GM12892 (cell line): Measurements from ENCODE around the gene FABP6.

ENCODE experiments used
- DNase-seq: peaks from one replicate; pipeline ENCODE4 v3.0.0; 2011; ENCODE audit not compliant: insufficient read length
- FAIRE-seq: peaks from 2 replicates; lab custom pipeline; 2011; peaks lifted over from hg19 to GRCh38; lab: Jason Lieb, UNC
- POLR2A ChIP-seq: IDR thresholded peaks from 2 replicates; pipeline ENCODE4 v1.6.1; 2011; ENCODE audit warnings: low read depth, low read length, control low read depth
- POLR2AphosphoS5 ChIP-seq: IDR thresholded peaks from 2 replicates; pipeline ENCODE4 v1.6.1; 2011; ENCODE audit warnings: low read depth, low read length, control low read depth
- TAF1 ChIP-seq: IDR thresholded peaks from 2 replicates; pipeline ENCODE4 v1.6.1; 2011; ENCODE audit warnings: low read depth, mild to moderate bottlenecking, control low read depth, low read length, borderline replicate concordance

FABP6 gene

DNA sequence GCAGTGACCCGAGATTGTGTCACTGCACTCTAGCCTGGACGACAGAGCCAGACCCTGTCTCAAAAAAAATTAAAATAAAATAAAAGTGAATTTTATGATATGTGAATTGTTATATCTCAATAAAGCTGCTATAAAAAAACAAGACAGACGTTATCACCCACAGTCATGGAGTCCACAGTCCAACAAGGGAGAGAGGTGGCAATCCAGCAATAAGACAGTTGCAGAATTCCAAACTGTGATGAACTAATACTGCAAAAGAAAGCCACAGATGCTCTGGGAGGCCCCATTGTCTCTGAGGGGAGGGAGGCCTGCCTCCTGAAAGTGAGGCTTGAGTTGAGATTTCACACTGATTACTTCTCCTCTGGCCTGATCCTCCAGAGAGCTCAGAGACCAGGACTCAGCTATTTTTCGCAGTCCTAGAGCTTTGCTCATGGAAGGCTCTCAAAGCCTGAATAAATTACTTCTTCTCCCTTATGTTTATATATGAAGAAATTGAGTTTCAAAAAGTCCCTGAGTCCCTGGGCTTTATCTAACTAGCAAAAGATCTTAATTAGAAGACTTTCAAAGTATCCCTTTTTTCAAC is 55.1 kb downstream of the FABP6 start:
- FAIRE-seq (no peak), DNase-seq (no peak)
- TF ChIP-seq POLR2AphosphoS5 (no peak), POLR2A (no peak), TAF1 (no peak)

DNA sequence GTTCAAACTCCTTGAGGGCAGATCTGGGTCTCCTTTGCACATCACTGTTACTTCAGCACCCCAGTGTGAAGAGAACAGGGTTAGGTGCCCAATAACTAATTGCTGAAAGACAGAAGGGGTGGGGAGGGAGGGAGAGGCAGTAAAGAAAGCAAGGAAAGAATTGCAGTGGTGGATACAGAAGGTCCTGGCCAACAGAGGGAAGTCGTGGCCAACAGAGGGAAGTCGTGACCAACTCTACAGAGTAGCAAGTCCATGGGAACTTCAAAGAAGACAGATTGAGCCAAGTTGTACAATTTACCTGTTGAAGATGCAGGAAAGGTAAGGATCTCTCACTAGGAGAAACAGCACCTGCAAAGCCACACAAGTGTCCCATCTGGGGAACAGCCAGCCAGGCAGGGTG is 56.0 kb downstream of the FABP6 start:
- FAIRE-seq (no peak), DNase-seq (no peak)
- TF ChIP-seq POLR2A = no peak
- TF ChIP-seq TAF1 = no peak

DNA sequence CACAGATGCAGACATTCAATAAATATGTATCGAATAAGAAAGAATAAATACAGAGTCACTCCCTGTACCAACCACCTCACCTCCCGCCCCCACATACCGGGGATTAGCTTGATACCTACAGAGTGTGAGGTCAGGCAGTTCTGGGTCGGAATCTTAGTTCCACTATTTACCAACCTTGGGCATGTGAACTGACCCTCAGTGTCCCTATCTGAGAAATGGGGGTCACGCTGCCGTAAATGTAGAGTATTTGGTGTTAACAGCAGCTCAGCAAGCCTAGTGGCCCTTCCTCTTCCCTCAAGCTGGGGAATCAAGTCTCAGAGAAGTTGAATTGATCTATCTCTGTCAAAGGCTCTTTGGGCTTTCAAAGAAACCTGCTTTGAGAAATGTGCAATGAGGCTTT is 57.6 kb downstream of the FABP6 start:
- no peak for FAIRE-seq
- TF ChIP-seq POLR2AphosphoS5 (no peak), POLR2A (no peak), TAF1 (no peak)
- DNase-seq = no peak

DNA sequence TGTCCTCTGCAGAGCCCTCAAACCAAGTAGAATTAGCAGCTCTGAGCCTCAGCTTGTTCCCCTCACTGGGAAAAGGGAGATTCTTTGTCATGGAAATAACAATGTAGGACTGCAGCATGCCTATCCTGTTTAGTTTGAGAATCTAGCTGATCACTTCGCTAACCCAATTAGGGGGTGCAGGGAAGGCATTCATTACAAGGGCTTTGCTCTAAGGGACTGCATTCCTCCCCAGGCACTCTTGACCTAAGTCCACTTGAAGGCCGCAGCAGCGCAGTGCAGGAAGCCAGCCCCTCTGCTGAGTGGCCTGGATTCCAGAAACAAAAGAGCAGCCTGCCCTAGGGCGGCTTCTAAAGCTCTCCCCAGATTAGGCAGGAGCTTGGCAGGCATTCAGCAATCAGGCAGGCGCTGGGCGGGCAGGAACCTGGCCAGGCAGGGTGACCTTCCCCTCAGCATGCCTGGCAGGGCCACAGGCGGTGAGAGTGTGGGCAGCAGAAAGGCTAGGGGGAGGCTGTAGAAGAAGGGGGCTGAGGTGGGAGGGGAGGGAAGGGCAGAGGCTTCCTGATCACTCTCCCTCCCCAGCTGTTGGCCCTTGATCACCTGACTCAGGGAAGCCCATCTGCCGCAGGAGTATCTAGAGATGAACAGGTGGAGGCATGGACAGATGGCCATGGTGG is 58.2 kb downstream of the FABP6 start:
- FAIRE-seq (no peak), DNase-seq (no peak)
- no peak for TF ChIP-seq POLR2A
- TF ChIP-seq TAF1 = no peak
- no peak for TF ChIP-seq POLR2AphosphoS5
